Right kidney (tissue), 1 donor: ENCODE results near the gene KRTAP4-3.
"Not testable (repeated sequence)": the region's sequence is repeated elsewhere in the genome, so short reads cannot be mapped to it uniquely, and the experiment has no call there.

Experiments used
- DNase-seq: peaks from one replicate; pipeline ENCODE4 v3.0.0-alpha.2; 2016

The KRTAP4-3 gene

GRCh38 chr17:41151525-41151924 lies 16.5 kb downstream of the KRTAP4-3 start:
- DNase-seq = no peak

- DNase-seq = no peak
These were observed 18.0 kb downstream of the KRTAP4-3 start for GRCh38 chr17:41150026-41150425.

- no peak for DNase-seq
These were observed 18.4 kb downstream of the KRTAP4-3 start, which contains the start of gene KRTAP4-5 for GRCh38 chr17:41149652-41149985. KRTAP4-5 (minus strand) TSS chr17:41149825; CDS start chr17:41149767, 58 bp downstream.

- DNase-seq = not testable (repeated sequence)
These were observed 18.9 kb downstream of the KRTAP4-3 start for GRCh38 chr17:41148971-41149651.

- DNase-seq = no peak
These were observed 20.4 kb downstream of the KRTAP4-3 start for GRCh38 chr17:41147531-41148204.

- DNase-seq = no peak
These were observed 22.8 kb downstream of the KRTAP4-3 start for GRCh38 chr17:41145261-41145660.

GRCh38 chr17:41144846-41145245 lies 23.2 kb downstream of the KRTAP4-3 start:
- no peak for DNase-seq

- DNase-seq = no peak
These were observed 26.7 kb downstream of the KRTAP4-3 start for GRCh38 chr17:41141361-41141760.

GRCh38 chr17:41140360-41141131 lies 27.5 kb downstream of the KRTAP4-3 start, which contains the start of gene KRTAP4-6:
KRTAP4-6 (minus strand) TSS chr17:41140544; CDS start chr17:41140487, 57 bp downstream.
- no peak for DNase-seq

GRCh38 chr17:41139865-41140264 lies 28.2 kb downstream of the KRTAP4-3 start:
- not testable (repeated sequence) for DNase-seq

GRCh38 chr17:41133880-41134735 lies 33.9 kb downstream of the KRTAP4-3 start:
- no peak for DNase-seq

- DNase-seq = no peak
These were observed 36.0 kb downstream of the KRTAP4-3 start for GRCh38 chr17:41131979-41132378.

GRCh38 chr17:41127371-41127770 lies 40.6 kb downstream of the KRTAP4-3 start:
- no peak for DNase-seq

GRCh38 chr17:41126412-41126811 lies 41.6 kb downstream of the KRTAP4-3 start:
- no peak for DNase-seq

GRCh38 chr17:41125064-41125463 lies 43.0 kb downstream of the KRTAP4-3 start:
- no peak for DNase-seq

GRCh38 chr17:41123991-41124371 lies 44.0 kb downstream of the KRTAP4-3 start, which contains the start of gene KRTAP4-12:
KRTAP4-12 (minus strand) TSS chr17:41124182; CDS start chr17:41124122, 60 bp downstream.
- not testable (repeated sequence) for DNase-seq

GRCh38 chr17:41123292-41123990 lies 44.6 kb downstream of the KRTAP4-3 start:
- DNase-seq = not testable (repeated sequence)

GRCh38 chr17:41121742-41122141 lies 46.3 kb downstream of the KRTAP4-3 start:
- no peak for DNase-seq

- DNase-seq = not testable (repeated sequence)
These were observed 48.0 kb downstream of the KRTAP4-3 start for GRCh38 chr17:41119696-41120690.

- no peak for DNase-seq
These were observed 49.3 kb downstream of the KRTAP4-3 start for GRCh38 chr17:41118721-41119120.
